GM18511 (cell line): ENCODE measurements around the gene N4BP2L1.
A peak's percentile ranks its signal among the peaks of the same experiment; 100 is the strongest.

Experiments used
- ATAC-seq: cut with Tn5 transposase; IDR thresholded peaks from one replicate; pipeline ENCODE4 v1.9.1; 2021; ENCODE audit warnings: mild to moderate bottlenecking, moderate library complexity; ENCODE audit not compliant: unreplicated experiment

Gene N4BP2L1

GRCh38 chr13:32432856-32433255 lies 4.9 kb upstream of the N4BP2L1 start:
- no peak for ATAC-seq

GRCh38 chr13:32431361-32431760 lies 3.4 kb upstream of the N4BP2L1 start:
- no peak for ATAC-seq

GRCh38 chr13:32430018-32430747 lies 2.3 kb upstream of the N4BP2L1 start:
- ATAC-seq, result no peak

- no peak for ATAC-seq
Measured at GRCh38 chr13:32429433-32429909, 1.5 kb upstream of the N4BP2L1 start.

- ATAC-seq, result no peak
Measured at GRCh38 chr13:32428581-32429432, 877 bp upstream of the N4BP2L1 start.

GRCh38 chr13:32426990-32427851 lies 709 bp downstream of the N4BP2L1 start:
- peak; percentile 23 for ATAC-seq

- peak; percentile 37 for ATAC-seq
Measured at GRCh38 chr13:32426191-32426989, 1.5 kb downstream of the N4BP2L1 start.

- ATAC-seq, result no peak
Measured at GRCh38 chr13:32425158-32425557, 2.8 kb downstream of the N4BP2L1 start.

- no peak for ATAC-seq
Measured at GRCh38 chr13:32423592-32423991, 4.3 kb downstream of the N4BP2L1 start.

GRCh38 chr13:32419862-32420261 lies 8.1 kb downstream of the N4BP2L1 start:
- ATAC-seq, result no peak

GRCh38 chr13:32417995-32418394 lies 9.9 kb downstream of the N4BP2L1 start:
- ATAC-seq, result no peak

GRCh38 chr13:32415019-32415418 lies 12.9 kb downstream of the N4BP2L1 start:
- ATAC-seq, result no peak

GRCh38 chr13:32414580-32414979 lies 13.3 kb downstream of the N4BP2L1 start:
- no peak for ATAC-seq

GRCh38 chr13:32413284-32413683 lies 14.6 kb downstream of the N4BP2L1 start:
- ATAC-seq, result no peak

GRCh38 chr13:32409561-32410421 lies 18.1 kb downstream of the N4BP2L1 start:
- ATAC-seq, result no peak

- no peak for ATAC-seq
Measured at GRCh38 chr13:32409001-32409313, 19.0 kb downstream of the N4BP2L1 start.

GRCh38 chr13:32408296-32409000 lies 19.5 kb downstream of the N4BP2L1 start:
- ATAC-seq, result no peak

- ATAC-seq, result no peak
Measured at GRCh38 chr13:32407854-32408253, 20.1 kb downstream of the N4BP2L1 start.

GRCh38 chr13:32403108-32403507 lies 24.8 kb downstream of the N4BP2L1 start:
- ATAC-seq, result no peak
